ENCODE results near the gene CNOT6L.
A peak's percentile ranks its signal among the peaks of the same experiment; 100 is the strongest.

GRCh38 chr4:77777135-77777807 lies 41.9 kb downstream of the CNOT6L start:
- TF ChIP-seq CTCF (conservative IDR thresholded peaks at IDR 0.05; ENCODE audit: low read depth, low read length), result no peak
- no peak for TF ChIP-seq POLR2A (IDR thresholded peaks at IDR 0.05; ENCODE audit: low read depth, low read length)
- TF ChIP-seq BHLHE40 (IDR thresholded peaks at IDR 0.05; ENCODE audit: low read depth, low read length), result no peak
- no peak for TF ChIP-seq SMC3 (IDR thresholded peaks at IDR 0.05; ENCODE audit: low read depth, low read length)
- TF ChIP-seq RAD21 (IDR thresholded peaks at IDR 0.05; ENCODE audit: low read length), result no peak
- TF ChIP-seq RCOR1 (IDR thresholded peaks at IDR 0.05; ENCODE audit: insufficient replicate concordance, low read length), result no peak
- TF ChIP-seq USF2 (IDR thresholded peaks at IDR 0.05; ENCODE audit: low read depth, low read length), result no peak
- TF ChIP-seq MAFK (IDR thresholded peaks at IDR 0.05; ENCODE audit: low read depth, low read length), result no peak
- TF ChIP-seq CEBPB (IDR thresholded peaks at IDR 0.05; ENCODE audit: low read depth, low read length), result peak; percentile 48
- TF ChIP-seq ELK1 (IDR thresholded peaks at IDR 0.05; ENCODE audit: borderline replicate concordance, low read depth, low read length), result no peak
- no peak for TF ChIP-seq RFX5 (IDR thresholded peaks at IDR 0.05; ENCODE audit: low read depth, low read length)
- TF ChIP-seq MAZ (IDR thresholded peaks at IDR 0.05; ENCODE audit: borderline replicate concordance, low read depth, low read length), result no peak
- TF ChIP-seq NFE2L2 (IDR thresholded peaks at IDR 0.05; ENCODE audit: low read depth, low read length), result no peak
